CD4-positive, alpha-beta T cell treated with Interleukin-2 at 100 ng/mL for 4 hours (primary cell): Measurements from ENCODE around the gene NRXN3.
"Not testable (repeated sequence)": the region's sequence is repeated elsewhere in the genome, so short reads cannot be mapped to it uniquely, and the experiment has no call there.

Experiments
- DNase-seq: peaks from one replicate; pipeline ENCODE4 v3.0.0-alpha.2; 2020; ENCODE audit warnings: low spot score

The NRXN3 gene

GRCh38 chr14:79080040-79080439 lies 909.9 kb downstream of the NRXN3 start:
- no peak for DNase-seq

GRCh38 chr14:79082883-79083282 lies 912.7 kb downstream of the NRXN3 start:
- no peak for DNase-seq

- no peak for DNase-seq
Observed at GRCh38 chr14:79083356-79083755, 913.2 kb downstream of the NRXN3 start.

- DNase-seq = no peak
Observed at GRCh38 chr14:79084861-79085260, 914.7 kb downstream of the NRXN3 start.

- DNase-seq = no peak
Observed at GRCh38 chr14:79089576-79089975, 919.4 kb downstream of the NRXN3 start.

GRCh38 chr14:79090641-79091180 lies 920.5 kb downstream of the NRXN3 start:
- no peak for DNase-seq

- DNase-seq = no peak
Observed at GRCh38 chr14:79091381-79091963, 921.3 kb downstream of the NRXN3 start.

- DNase-seq = no peak
Observed at GRCh38 chr14:79093531-79093930, 923.4 kb downstream of the NRXN3 start.

GRCh38 chr14:79094951-79095350 lies 924.8 kb downstream of the NRXN3 start:
- no peak for DNase-seq

- DNase-seq = no peak
Observed at GRCh38 chr14:79096811-79097210, 926.6 kb downstream of the NRXN3 start.

- DNase-seq = no peak
Observed at GRCh38 chr14:79098324-79098723, 928.2 kb downstream of the NRXN3 start.

GRCh38 chr14:79100578-79100977 lies 930.4 kb downstream of the NRXN3 start:
- DNase-seq = no peak

- no peak for DNase-seq
Observed at GRCh38 chr14:79101388-79101787, 931.2 kb downstream of the NRXN3 start.

GRCh38 chr14:79103764-79104163 lies 933.6 kb downstream of the NRXN3 start:
- no peak for DNase-seq

GRCh38 chr14:79110564-79110963 lies 940.4 kb downstream of the NRXN3 start:
- DNase-seq = not testable (repeated sequence)

- no peak for DNase-seq
Observed at GRCh38 chr14:79111987-79112501, 941.9 kb downstream of the NRXN3 start.

GRCh38 chr14:79117561-79117960 lies 947.4 kb downstream of the NRXN3 start:
- DNase-seq = no peak

GRCh38 chr14:79118291-79118690 lies 948.1 kb downstream of the NRXN3 start:
- DNase-seq = no peak

GRCh38 chr14:79134361-79134760 lies 964.2 kb downstream of the NRXN3 start:
- no peak for DNase-seq

- no peak for DNase-seq
Observed at GRCh38 chr14:79136071-79137044, 966.2 kb downstream of the NRXN3 start.

- no peak for DNase-seq
Observed at GRCh38 chr14:79137045-79137430, 966.9 kb downstream of the NRXN3 start.

- no peak for DNase-seq
Observed at GRCh38 chr14:79137836-79138235, 967.7 kb downstream of the NRXN3 start.

GRCh38 chr14:79144896-79145295 lies 974.7 kb downstream of the NRXN3 start:
- DNase-seq = no peak
